HEK293 (cell line): ENCODE data around the gene DPM2.

Experiments
- BCL11A ChIP-seq: fragments of 450-650 bp; formaldehyde crosslinking; IDR thresholded peaks from 2 replicates; pipeline ENCODE4 v1.5.1; 2016; ENCODE audit warnings: low read depth, missing biosample characterization, missing genetic modification characterization
- ZNF248 ChIP-seq: fragments of 450-650 bp; formaldehyde crosslinking; IDR thresholded peaks from 2 replicates; pipeline ENCODE4 v1.5.1; 2017; ENCODE audit warnings: missing biosample characterization, missing genetic modification characterization

- no peak for TF ChIP-seq ZNF248 (tag by site-specific recombination)
- no peak for TF ChIP-seq BCL11A (tag by site-specific recombination)
These were observed 10.3 kb downstream of the DPM2 start for GRCh38 chr9:127927201-127927987.
